ENCODE data around the gene RNF183.

Gene RNF183

DNA sequence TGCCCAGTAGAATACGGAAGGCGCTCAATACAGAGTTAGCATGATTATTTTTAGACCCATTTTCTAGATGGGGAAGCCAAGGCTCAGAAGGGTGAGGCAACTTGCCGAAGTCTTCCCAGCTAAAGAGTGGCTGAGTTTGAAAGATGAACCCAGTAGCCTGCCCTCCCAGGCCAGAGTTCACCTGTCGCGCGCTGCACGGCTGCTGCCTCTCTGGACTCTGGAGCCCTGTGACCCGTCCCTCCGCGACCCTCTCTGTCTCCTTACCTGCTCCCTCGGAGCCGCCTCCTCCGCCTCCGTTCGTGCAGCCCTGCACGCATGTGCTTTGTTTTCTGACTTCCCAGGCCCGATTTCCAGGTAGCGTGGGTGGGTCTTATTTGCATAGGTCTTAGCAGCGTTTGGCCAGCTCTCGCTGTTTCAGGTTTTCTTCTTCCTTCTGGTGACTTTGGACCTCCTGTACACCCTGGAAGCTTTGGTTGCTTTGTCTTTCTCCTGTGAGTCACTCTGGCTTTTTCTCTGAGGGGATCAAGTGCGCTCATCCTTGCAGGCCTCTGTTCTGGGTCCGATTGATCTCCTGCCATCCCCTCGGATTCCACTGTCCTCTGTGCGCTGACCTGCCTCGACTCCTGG, at the start of gene RNF183:
TSS of gene RNF183 (minus strand) at position 585 of the 627 bp plus-strand sequence. CDS start 5,192 bp downstream, outside the sequence.
- no peak within 1 kb of the TSS for H3K9ac ChIP-seq (ENCODE audit: low read length in 5 of 5)
- H3K36me3 ChIP-seq (ENCODE audit: control insufficient read depth in 5 of 5, insufficient read depth in 5 of 5, low read length in 5 of 5) = no peaks in the 10 kb centered on the region
- no peak within 1 kb of the TSS for H3K4me3 ChIP-seq (ENCODE audit: low read depth in 1 of 5, low read length in 5 of 5)
- H3K27ac ChIP-seq (ENCODE audit: low read depth, low read length) = no peak within 1 kb of the TSS
- peaks cover 0 to 7% (median 5%) of the 10 kb centered on the region in 5 donors for H3K4me1 ChIP-seq (ENCODE audit: control insufficient read depth in 5 of 5, insufficient read depth in 5 of 5, low read length in 5 of 5)
- peaks cover 0 to 4% (median 0%) of the 10 kb centered on the region in 5 donors for H3K27me3 ChIP-seq (ENCODE audit: control insufficient read depth in 5 of 5, insufficient read depth in 4 of 5, low read length in 5 of 5)
- no peaks in the 10 kb centered on the region for H3K9me3 ChIP-seq (ENCODE audit: control insufficient read depth in 5 of 5, low read length in 5 of 5)

DNA sequence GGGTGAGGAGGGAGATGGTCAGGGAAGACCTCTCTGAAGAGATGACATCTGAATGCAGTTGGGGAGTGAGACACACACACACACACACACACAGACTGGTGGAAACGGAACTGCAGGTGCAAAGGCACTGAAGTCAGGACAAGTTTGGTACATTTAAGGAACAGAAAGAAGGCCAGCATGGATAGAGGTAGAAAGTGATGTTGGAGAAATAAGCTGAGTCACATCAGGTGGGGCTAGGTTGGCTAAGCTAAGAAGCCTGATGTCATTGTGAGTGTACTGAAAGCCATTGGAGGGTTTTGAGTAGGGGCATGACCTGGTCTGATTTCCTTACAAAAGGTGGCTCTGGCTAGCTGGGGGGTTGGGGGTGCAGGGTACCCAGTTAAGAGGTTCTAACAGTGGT, 49.2 kb upstream of the RNF183 start:
- Histone ChIP-seq H3K9ac (ENCODE audit: low read length in 5 of 5) (no peak overlapping the region), H3K27me3 (ENCODE audit: control insufficient read depth in 5 of 5, insufficient read depth in 4 of 5, low read length in 5 of 5) (peaks cover 0 to 20% (median 17%) of the 10 kb centered on the region in 5 donors)

DNA sequence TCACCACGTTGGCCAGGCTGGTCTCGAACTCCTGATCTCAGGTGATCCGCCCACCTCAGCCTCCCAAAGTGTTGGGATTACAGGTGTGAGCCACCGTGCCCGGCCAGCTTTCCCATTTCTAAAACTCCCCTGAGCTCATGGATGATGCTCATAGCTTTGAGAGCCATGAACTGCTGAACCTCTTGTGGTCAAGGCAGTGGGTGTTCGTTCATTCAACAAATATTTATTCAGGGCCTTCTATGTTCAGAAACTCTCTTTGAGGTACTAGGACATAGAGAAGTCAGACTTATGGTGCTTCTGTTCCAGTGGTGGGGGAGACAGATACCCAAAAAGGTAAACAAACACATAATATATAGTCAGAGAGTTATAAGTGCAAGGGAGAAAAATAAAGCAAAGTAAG, 48.8 kb upstream of the RNF183 start:
- Histone ChIP-seq H3K27ac (ENCODE audit: low read depth, low read length) (no peak overlapping the region), H3K9me3 (ENCODE audit: control insufficient read depth in 5 of 5, low read length in 5 of 5) (no peaks in the 10 kb centered on the region), H3K4me1 (ENCODE audit: control insufficient read depth in 5 of 5, insufficient read depth in 5 of 5, low read length in 5 of 5) (peaks cover 2 to 15% (median 10%) of the 10 kb centered on the region in 5 donors), H3K4me3 (ENCODE audit: low read depth in 1 of 5, low read length in 5 of 5) (no peak overlapping the region), H3K9ac (ENCODE audit: low read length in 5 of 5) (no peak overlapping the region), H3K36me3 (ENCODE audit: control insufficient read depth in 5 of 5, insufficient read depth in 5 of 5, low read length in 5 of 5) (no peaks in the 10 kb centered on the region), H3K27me3 (ENCODE audit: control insufficient read depth in 5 of 5, insufficient read depth in 4 of 5, low read length in 5 of 5) (peaks cover 0 to 20% (median 17%) of the 10 kb centered on the region in 5 donors)

More for the DNA sequence above, 49.2 kb upstream of the RNF183 start:
- Histone ChIP-seq H3K9me3 (ENCODE audit: control insufficient read depth in 5 of 5, low read length in 5 of 5) (no peaks in the 10 kb centered on the region), H3K4me3 (ENCODE audit: low read depth in 1 of 5, low read length in 5 of 5) (no peak overlapping the region), H3K4me1 (ENCODE audit: control insufficient read depth in 5 of 5, insufficient read depth in 5 of 5, low read length in 5 of 5) (peaks cover 2 to 15% (median 10%) of the 10 kb centered on the region in 5 donors), H3K36me3 (ENCODE audit: control insufficient read depth in 5 of 5, insufficient read depth in 5 of 5, low read length in 5 of 5) (no peaks in the 10 kb centered on the region), H3K27ac (ENCODE audit: low read depth, low read length) (no peak overlapping the region)

GRCh38 chr9:113350937-113351336, 47.8 kb upstream of the RNF183 start:
- no peak overlapping the region for H3K27ac ChIP-seq (ENCODE audit: low read depth, low read length)
- H3K9ac ChIP-seq (ENCODE audit: low read length in 5 of 5) = no peak overlapping the region
- no peak overlapping the region for H3K4me3 ChIP-seq (ENCODE audit: low read depth in 1 of 5, low read length in 5 of 5)
- no peaks in the 10 kb centered on the region for H3K9me3 ChIP-seq (ENCODE audit: control insufficient read depth in 5 of 5, low read length in 5 of 5)
- no peaks in the 10 kb centered on the region for H3K36me3 ChIP-seq (ENCODE audit: control insufficient read depth in 5 of 5, insufficient read depth in 5 of 5, low read length in 5 of 5)
- H3K27me3 ChIP-seq (ENCODE audit: control insufficient read depth in 5 of 5, insufficient read depth in 4 of 5, low read length in 5 of 5) = peaks cover 0 to 20% (median 17%) of the 10 kb centered on the region in 5 donors
- H3K4me1 ChIP-seq (ENCODE audit: control insufficient read depth in 5 of 5, insufficient read depth in 5 of 5, low read length in 5 of 5) = peaks cover 2 to 15% (median 10%) of the 10 kb centered on the region in 5 donors

- Histone ChIP-seq H3K4me3 (ENCODE audit: low read depth in 1 of 5, low read length in 5 of 5) (peak overlapping the region; percentile 53 to 70 (median 59)), H3K9ac (ENCODE audit: low read length in 5 of 5) (peak overlapping the region in 1 of 5 donors; percentile 30), H3K36me3 (ENCODE audit: control insufficient read depth in 5 of 5, insufficient read depth in 5 of 5, low read length in 5 of 5) (no peaks in the 10 kb centered on the region), H3K27ac (ENCODE audit: low read depth, low read length) (no peak overlapping the region), H3K4me1 (ENCODE audit: control insufficient read depth in 5 of 5, insufficient read depth in 5 of 5, low read length in 5 of 5) (peaks cover 2 to 15% (median 10%) of the 10 kb centered on the region in 5 donors), H3K9me3 (ENCODE audit: control insufficient read depth in 5 of 5, low read length in 5 of 5) (no peaks in the 10 kb centered on the region), H3K27me3 (ENCODE audit: control insufficient read depth in 5 of 5, insufficient read depth in 4 of 5, low read length in 5 of 5) (peaks cover 0 to 20% (median 17%) of the 10 kb centered on the region in 5 donors)
These were observed 47.0 kb upstream of the RNF183 start for GRCh38 chr9:113350107-113350661.

DNA sequence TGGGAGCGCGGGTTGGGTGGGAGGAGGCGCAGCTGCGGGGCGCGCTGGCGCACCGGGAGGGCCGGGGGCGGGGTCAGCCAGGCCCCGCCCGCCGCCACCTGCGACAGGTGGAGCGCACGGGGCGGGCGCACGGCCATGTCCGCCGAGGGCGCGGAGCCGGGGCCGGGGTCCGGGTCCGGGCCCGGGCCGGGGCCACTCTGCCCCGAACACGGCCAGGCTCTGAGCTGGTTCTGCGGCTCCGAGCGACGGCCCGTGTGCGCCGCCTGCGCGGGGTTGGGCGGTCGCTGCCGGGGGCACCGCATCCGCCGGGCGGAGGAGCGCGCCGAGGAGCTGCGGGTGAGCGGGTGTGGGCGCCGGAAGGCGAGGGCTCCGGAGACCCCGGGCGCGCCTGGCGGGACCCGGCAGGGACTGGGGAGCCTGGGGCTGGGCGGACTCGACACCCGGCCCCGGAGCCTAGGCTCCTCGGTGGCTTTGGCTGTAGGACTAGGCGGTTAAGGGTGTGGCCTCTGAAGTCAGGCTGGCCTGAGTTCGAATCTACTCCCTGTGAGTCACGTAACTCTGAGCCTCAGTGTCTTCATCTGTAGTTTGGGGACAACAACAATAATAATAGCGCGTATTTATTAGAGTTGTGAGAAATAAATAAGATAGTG, 46.4 kb upstream of the RNF183 start, which contains the start of gene BSPRY:
TSS of gene BSPRY (plus strand) at position 97 of the 650 bp plus-strand sequence. CDS start at position 136, 39 bp downstream.
- Histone ChIP-seq H3K36me3 (ENCODE audit: control insufficient read depth in 5 of 5, insufficient read depth in 5 of 5, low read length in 5 of 5) (no peaks in the 10 kb centered on the region), H3K27ac (ENCODE audit: low read depth, low read length) (no peak within 1 kb of the TSS), H3K4me1 (ENCODE audit: control insufficient read depth in 5 of 5, insufficient read depth in 5 of 5, low read length in 5 of 5) (peaks cover 2 to 15% (median 10%) of the 10 kb centered on the region in 5 donors), H3K9me3 (ENCODE audit: control insufficient read depth in 5 of 5, low read length in 5 of 5) (no peaks in the 10 kb centered on the region), H3K27me3 (ENCODE audit: control insufficient read depth in 5 of 5, insufficient read depth in 4 of 5, low read length in 5 of 5) (peaks cover 0 to 20% (median 17%) of the 10 kb centered on the region in 5 donors), H3K9ac (ENCODE audit: low read length in 5 of 5) (peak within 1 kb of the TSS in 2 of 5 donors; percentile 20 to 30), H3K4me3 (ENCODE audit: low read depth in 1 of 5, low read length in 5 of 5) (peak within 1 kb of the TSS; percentile 53 to 70 (median 59))

DNA sequence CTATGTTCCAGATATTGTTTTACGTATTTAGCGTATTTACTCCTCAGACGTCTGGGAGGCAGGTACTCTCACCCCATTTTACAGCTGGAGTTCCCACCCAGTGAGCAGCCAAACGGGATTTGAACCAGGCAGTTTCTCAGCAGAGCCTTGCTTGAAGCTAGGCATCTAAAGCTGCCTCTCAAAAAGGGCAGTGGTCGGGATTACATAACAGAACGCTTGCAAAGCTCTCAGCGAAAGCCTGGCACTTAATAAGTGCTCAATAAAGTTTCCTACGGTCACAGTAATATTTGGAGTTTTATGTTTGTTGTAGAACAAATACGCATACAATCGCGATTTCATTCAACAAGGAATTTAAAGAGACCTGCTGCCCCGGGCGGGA, 45.9 kb upstream of the RNF183 start:
- Histone ChIP-seq H3K27ac (ENCODE audit: low read depth, low read length) (no peak overlapping the region), H3K4me3 (ENCODE audit: low read depth in 1 of 5, low read length in 5 of 5) (peak overlapping the region in 3 of 5 donors; percentile 53 to 70 (median 64)), H3K9ac (ENCODE audit: low read length in 5 of 5) (no peak overlapping the region), H3K36me3 (ENCODE audit: control insufficient read depth in 5 of 5, insufficient read depth in 5 of 5, low read length in 5 of 5) (no peaks in the 10 kb centered on the region), H3K9me3 (ENCODE audit: control insufficient read depth in 5 of 5, low read length in 5 of 5) (no peaks in the 10 kb centered on the region), H3K27me3 (ENCODE audit: control insufficient read depth in 5 of 5, insufficient read depth in 4 of 5, low read length in 5 of 5) (peaks cover 0 to 20% (median 16%) of the 10 kb centered on the region in 5 donors), H3K4me1 (ENCODE audit: control insufficient read depth in 5 of 5, insufficient read depth in 5 of 5, low read length in 5 of 5) (peaks cover 2 to 16% (median 12%) of the 10 kb centered on the region in 5 donors)

DNA sequence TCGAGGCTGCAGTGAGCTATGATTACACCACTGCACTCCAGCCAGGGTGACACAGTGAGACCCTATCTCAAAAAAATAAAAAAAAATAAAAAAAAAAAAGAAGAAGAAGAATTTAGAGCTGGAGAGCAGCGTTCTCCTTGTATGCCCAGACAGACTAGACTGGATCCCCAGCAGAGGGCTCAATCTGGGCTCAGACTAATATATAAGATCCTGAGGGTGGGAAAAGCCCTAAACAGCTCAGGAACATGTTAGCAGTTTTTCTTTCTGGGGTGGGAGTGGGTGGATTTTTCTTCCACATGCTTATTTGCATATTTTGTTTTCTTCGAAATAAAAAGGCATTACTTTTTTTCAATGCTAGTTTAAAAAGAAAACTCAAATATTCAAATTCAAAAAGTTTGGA, 45.3 kb upstream of the RNF183 start:
- Histone ChIP-seq H3K27ac (ENCODE audit: low read depth, low read length) (no peak overlapping the region), H3K36me3 (ENCODE audit: control insufficient read depth in 5 of 5, insufficient read depth in 5 of 5, low read length in 5 of 5) (no peaks in the 10 kb centered on the region), H3K9ac (ENCODE audit: low read length in 5 of 5) (no peak overlapping the region), H3K4me3 (ENCODE audit: low read depth in 1 of 5, low read length in 5 of 5) (no peak overlapping the region), H3K9me3 (ENCODE audit: control insufficient read depth in 5 of 5, low read length in 5 of 5) (no peaks in the 10 kb centered on the region), H3K27me3 (ENCODE audit: control insufficient read depth in 5 of 5, insufficient read depth in 4 of 5, low read length in 5 of 5) (peaks cover 0 to 20% (median 16%) of the 10 kb centered on the region in 5 donors), H3K4me1 (ENCODE audit: control insufficient read depth in 5 of 5, insufficient read depth in 5 of 5, low read length in 5 of 5) (peaks cover 5 to 20% (median 18%) of the 10 kb centered on the region in 5 donors)

DNA sequence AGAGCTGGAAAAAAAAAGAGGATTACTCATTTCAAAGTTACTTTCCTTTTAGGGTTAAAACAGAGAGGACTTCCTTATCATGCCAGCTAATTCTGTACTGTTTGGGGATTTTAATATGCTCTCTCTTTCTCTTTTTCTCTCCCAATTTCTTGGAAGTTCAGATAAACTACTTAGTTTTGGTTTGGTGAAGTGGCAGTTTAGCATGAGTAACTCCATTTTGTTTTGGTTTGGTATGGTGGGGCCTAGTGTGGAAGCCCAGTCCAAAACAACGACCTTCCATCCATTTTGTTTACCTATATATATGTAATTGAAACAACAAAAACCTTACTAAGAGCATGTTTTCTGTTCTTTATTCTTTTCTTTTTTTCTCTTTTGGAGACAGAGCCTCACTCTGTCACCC, 42.5 kb upstream of the RNF183 start:
- Histone ChIP-seq H3K4me1 (ENCODE audit: control insufficient read depth in 5 of 5, insufficient read depth in 5 of 5, low read length in 5 of 5) (peaks cover 3 to 24% (median 15%) of the 10 kb centered on the region in 5 donors), H3K36me3 (ENCODE audit: control insufficient read depth in 5 of 5, insufficient read depth in 5 of 5, low read length in 5 of 5) (no peaks in the 10 kb centered on the region), H3K9ac (ENCODE audit: low read length in 5 of 5) (no peak overlapping the region), H3K27me3 (ENCODE audit: control insufficient read depth in 5 of 5, insufficient read depth in 4 of 5, low read length in 5 of 5) (peaks cover 0 to 10% (median 7%) of the 10 kb centered on the region in 5 donors), H3K27ac (ENCODE audit: low read depth, low read length) (no peak overlapping the region), H3K9me3 (ENCODE audit: control insufficient read depth in 5 of 5, low read length in 5 of 5) (no peaks in the 10 kb centered on the region), H3K4me3 (ENCODE audit: low read depth in 1 of 5, low read length in 5 of 5) (no peak overlapping the region)

GRCh38 chr9:113345190-113345589, 42.0 kb upstream of the RNF183 start:
- Histone ChIP-seq H3K4me1 (ENCODE audit: control insufficient read depth in 5 of 5, insufficient read depth in 5 of 5, low read length in 5 of 5) (peaks cover 3 to 23% (median 13%) of the 10 kb centered on the region in 5 donors), H3K36me3 (ENCODE audit: control insufficient read depth in 5 of 5, insufficient read depth in 5 of 5, low read length in 5 of 5) (no peaks in the 10 kb centered on the region), H3K4me3 (ENCODE audit: low read depth in 1 of 5, low read length in 5 of 5) (no peak overlapping the region), H3K9ac (ENCODE audit: low read length in 5 of 5) (no peak overlapping the region), H3K27ac (ENCODE audit: low read depth, low read length) (no peak overlapping the region), H3K27me3 (ENCODE audit: control insufficient read depth in 5 of 5, insufficient read depth in 4 of 5, low read length in 5 of 5) (peaks cover 0 to 6% (median 3%) of the 10 kb centered on the region in 5 donors), H3K9me3 (ENCODE audit: control insufficient read depth in 5 of 5, low read length in 5 of 5) (no peaks in the 10 kb centered on the region)
